Measurements from ENCODE around the gene XXYLT1.

Gene XXYLT1

GRCh38 chr3:195086885-195087284 is 184.1 kb downstream of the XXYLT1 start:
- DNase-seq = no peak

DNA sequence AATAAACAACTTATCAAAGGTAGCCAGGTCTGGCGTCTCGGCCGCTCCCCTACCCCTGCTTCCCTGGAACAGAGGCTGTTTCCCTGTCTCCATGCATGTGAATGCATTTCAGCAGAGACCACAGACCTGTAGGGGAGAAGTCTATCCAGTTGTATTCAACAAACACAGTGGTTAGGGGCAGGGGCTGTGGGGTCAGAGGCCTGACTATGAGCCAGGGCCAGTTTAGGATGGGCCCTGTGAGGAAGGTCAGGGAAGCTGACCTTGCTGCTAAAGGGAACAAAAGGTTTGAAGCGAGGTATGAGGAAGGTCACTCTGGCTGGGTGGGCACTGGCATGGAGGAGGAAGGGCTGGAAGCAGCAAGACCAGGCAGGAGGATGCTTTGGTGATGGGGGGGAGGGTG is 184.6 kb downstream of the XXYLT1 start:
- DNase-seq = no peak

DNA sequence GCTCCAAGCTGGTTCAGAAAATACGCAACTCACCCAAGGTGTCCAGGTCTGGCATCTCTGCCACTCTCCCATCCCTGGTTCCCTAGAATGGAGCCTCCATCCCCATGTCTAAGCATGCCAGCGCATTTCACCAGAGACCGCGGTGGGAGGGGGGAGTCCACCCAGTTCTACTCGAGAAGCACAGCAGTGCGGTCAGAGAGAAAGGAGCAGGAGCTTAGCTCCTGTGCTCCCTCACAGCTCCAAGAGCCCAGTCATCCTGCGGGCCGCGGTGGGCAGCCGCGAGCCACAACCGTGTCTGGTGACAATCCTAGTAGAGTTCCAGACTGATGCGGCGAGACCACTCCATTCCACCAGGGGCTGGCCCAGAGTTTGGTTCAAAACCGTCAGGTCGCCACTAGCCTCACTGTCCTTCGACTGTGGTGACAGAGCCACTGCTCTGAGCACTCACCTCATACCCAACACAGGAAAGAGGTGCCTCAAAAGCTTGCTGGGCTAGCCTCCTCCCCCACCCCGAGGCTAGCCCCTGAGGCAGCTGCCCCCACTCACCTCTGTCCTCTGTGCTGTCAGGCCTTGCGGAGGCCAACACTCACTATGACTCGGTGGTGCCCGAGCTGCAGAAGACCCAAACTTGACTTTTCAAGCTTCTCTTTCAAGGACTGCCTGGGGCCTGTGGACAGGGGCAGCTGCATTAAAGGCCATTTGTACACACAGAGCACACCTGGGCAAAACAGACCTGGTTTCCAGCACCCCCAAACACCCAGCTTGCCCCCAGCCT is 185.4 kb downstream of the XXYLT1 start:
- no peak for DNase-seq

DNA sequence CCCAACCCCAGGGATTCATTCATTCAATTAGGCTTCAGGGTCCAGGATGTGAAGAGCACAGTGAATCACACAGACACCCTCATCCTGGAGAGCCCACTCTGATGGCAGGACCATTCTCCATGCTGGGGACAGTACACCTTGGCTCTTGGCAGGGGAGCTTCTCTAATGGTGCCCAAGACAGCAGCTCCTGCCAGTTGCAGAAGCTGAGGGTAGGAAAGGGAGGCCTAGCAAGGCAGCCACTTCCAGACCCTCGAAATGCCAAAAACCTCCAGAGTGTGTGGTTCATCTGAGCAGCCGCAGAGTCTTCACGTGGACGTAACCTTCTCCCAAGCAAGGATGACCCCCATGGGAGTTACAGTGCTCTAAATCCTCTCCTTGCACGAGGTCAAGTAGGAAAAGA is 186.2 kb downstream of the XXYLT1 start:
- no peak for DNase-seq

GRCh38 chr3:195083659-195084058 is 187.3 kb downstream of the XXYLT1 start:
- DNase-seq = no peak

- DNase-seq = no peak
These were observed 188.1 kb downstream of the XXYLT1 start for GRCh38 chr3:195082811-195083210.

DNA sequence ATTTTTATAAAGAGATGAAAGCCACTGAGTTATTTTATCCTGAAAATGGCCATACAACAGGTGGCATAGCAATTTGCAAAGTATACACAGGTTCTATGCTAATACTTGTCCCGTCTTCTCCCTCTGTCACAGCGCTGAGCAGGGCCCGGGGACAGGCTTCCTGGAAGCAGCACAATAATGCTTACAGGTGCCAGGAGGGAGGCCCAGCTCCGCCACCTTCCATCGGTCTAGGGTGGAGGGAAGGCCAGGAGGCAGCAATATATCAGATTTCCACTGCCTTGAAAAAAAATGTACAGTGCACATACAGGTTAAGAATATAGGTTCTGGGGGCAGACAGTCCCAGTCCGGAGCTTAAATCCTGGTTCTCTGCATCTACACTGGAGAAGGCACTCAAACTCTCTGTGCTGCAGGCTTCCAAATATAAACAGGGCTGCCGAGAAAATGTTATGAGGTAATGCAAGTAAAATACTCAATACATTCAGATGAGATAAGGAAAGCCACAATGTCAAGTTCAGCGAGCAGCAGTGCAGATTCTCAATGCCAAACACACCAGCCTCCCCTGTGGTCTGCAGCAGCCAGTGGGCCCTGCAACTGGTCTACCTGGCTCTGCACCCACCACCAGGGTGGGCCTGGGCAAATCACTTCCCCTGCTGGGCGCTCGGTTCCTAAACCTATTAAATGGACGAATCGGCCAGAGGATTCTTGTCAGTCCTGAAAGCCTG is 189.6 kb downstream of the XXYLT1 start:
- DNase-seq = no peak

- DNase-seq = no peak
These were observed 190.3 kb downstream of the XXYLT1 start for GRCh38 chr3:195080571-195081151.

GRCh38 chr3:195080125-195080524 is 190.8 kb downstream of the XXYLT1 start:
- peak; percentile 52 for DNase-seq

- no peak for DNase-seq
These were observed 191.3 kb downstream of the XXYLT1 start for GRCh38 chr3:195079636-195080035.

GRCh38 chr3:195078891-195079440 is 192.0 kb downstream of the XXYLT1 start:
- DNase-seq = no peak

DNA sequence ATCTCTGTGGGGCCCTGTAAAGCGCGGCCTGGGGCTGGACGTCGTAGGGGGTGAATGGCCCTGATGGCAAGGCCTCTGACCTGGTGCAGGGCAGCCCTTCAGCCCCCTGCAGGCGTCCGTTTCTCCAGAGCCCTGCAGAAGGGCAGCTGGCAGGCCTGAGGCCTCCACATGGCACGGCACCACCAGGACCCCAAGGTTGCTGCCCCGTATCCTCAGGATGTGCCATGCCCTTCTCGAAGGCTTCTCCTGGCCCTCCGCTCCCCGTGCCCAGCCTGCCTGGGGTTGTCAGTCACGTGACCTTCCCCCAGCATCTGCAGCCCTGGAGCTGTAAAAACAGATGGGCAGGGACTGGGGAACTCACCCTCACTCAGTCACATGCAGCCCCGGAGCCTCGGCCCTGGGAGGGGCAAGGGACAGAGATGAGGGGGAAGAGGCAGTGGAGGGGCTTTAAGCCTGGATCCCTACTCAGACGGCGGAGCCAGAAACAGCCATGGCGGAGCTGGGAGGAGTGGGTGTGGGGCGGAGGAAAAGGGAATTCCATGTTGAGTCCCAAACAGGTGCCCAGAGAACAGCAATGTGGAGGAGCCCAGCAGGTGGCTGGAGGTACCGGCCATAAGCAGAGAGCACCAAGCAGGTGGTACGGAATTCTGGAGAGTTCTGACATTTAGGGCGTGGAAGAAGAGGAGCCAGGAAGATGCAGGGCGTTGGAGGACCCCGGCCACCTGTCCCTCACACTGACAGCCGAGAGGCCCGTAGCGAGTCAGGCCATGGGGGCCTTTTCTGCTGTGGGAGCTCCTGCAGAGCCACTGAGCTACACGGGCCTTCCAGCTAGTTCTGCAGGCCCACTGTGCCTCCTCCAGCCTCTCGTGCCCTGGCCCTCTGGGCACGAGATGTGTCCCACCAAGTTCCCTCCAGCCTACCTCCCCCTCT is 193.1 kb downstream of the XXYLT1 start:
- no peak for DNase-seq

DNA sequence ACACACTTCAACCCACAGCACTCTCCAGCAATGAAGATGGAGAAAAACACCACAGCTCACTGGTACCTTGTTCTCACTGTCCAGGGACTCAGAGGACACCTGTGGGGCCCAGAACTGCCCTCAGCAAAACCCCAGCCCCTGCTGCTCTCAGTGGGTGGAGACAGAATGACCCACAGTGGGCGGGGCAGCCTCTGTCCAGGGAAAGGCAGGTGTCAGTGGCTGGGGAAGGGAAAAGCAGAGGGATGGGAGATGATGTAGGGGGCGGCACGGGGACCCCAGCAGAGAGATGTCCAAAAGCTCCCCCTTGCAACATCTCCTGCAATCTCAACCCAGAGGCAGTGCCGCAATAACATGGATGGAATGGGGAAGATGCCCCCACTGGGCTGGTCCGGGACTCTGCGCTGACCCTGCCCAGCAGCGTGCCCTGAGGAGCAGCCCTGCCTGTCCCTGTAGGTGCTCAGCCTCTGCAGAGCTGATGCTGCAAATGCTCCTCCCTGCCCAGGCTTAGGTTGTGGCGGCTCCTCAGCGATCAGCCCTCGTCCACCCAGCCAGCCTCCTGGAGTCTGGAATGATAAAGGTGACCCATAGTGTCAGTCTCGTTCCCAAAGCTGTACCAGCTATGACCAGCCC is 193.9 kb downstream of the XXYLT1 start:
- no peak for DNase-seq

GRCh38 chr3:195075941-195076875 is 194.8 kb downstream of the XXYLT1 start:
- DNase-seq = no peak

- DNase-seq = peak; percentile 75
These were observed 195.6 kb downstream of the XXYLT1 start for GRCh38 chr3:195075199-195075940.

DNA sequence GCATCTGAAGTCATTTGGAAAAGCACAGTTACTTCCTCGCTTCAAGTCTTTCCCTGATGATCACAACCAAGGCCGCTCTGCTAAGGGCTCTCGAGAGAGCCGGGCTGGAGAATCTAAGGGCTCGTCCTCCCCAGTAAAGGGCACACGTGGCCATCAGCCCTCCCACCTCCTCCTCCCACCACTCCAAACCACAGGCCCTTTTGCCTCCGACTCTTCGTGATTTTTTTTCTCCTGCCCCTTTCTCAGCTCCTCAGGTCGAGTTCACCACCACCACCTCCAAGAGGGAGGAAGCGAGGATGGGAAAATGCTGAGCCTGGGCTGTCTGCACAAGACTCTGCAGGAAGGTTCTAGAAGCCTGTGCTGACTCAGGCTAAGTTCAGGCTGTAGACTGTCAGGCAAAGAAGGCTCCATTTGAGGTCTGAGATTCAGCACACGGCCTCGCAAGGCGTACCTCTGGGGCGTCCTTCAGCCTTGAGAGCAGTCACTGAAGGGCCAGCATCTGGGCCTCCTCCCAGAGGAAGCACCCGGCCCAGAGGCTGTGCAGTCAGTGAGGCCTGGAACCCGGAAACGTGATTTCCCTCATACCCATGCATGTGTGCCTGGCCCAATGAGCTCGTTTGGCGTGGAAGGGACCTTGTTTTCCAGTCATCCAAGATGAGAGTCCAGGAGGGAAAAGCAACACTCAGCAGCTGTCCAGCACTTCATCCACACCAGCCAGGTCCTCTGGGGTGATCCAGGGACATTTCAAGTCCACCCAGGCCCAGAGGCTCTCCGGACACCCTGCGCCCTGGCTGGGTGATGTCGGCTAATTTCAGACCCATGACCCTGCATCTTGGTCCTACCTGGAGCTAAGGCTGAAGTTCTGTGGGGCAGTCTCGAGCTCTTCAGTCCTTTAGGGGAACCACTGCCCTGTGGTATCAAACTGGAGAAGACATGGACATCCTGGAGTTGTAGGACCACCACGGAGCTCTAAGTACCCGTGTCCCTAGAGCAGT is 196.8 kb downstream of the XXYLT1 start:
- no peak for DNase-seq

- no peak for DNase-seq
These were observed 197.9 kb downstream of the XXYLT1 start for GRCh38 chr3:195072916-195073564.

All from MV-4-11 (cell line).